A673 (cell line): ENCODE data around the gene TDRD3. TPM values are rescaled to one million over a fixed set of nuclear protein-coding genes. Genes with fewer than 3 reads are reported as not detected.
A peak's percentile ranks its signal among the peaks of the same experiment; 100 is the strongest.

Source experiments
- BruUV-seq: library from RNA; stranded (reverse); fragments of 400-500 nt; replicated peaks from 2 replicates; lab custom pipeline; 2021; lab: Mats Ljungman, UMichigan
- CTCF ChIA-PET: fragments of 300-600 bp; sonication (Branson Sonifier 250); formaldehyde crosslinking; loops from one replicate; lab custom pipeline; 2022; ENCODE audit warnings: antibody characterized with exemption; lab: Charles Lee
- POLR2A ChIA-PET: fragments of 300-600 bp; sonication (Branson Sonifier 250); formaldehyde crosslinking; loops from one replicate; lab custom pipeline; 2022; ENCODE audit warnings: antibody characterized with exemption; ENCODE audit not compliant: low non-redundant PET; lab: Charles Lee
- DNase-seq: peaks from one replicate; pipeline ENCODE4 v3.0.0-alpha.2; 2015; ENCODE audit warnings: low spot score
- H3K27ac ChIP-seq: fragments of 200-600 bp; sonication (generic); 2 replicates; pipeline ENCODE4 v1.5.1; 2016; ENCODE audit warnings: mixed run types, low read depth, mild to moderate bottlenecking, mixed read lengths, antibody characterized with exemption, low read length; ENCODE audit not compliant: poor library complexity, severe bottlenecking
- H3K27me3 ChIP-seq: fragments of 200-600 bp; sonication (generic); replicated peaks from 2 replicates; pipeline ENCODE4 v1.6.1; 2017; ENCODE audit warnings: mixed run types, low read depth, mild to moderate bottlenecking, mixed read lengths, antibody characterized with exemption, low read length; ENCODE audit not compliant: insufficient read depth, poor library complexity
- H3K36me3 ChIP-seq: fragments of 200-600 bp; sonication (generic); 2 replicates; pipeline ENCODE4 v1.6.1; 2016; ENCODE audit warnings: mixed run types, mild to moderate bottlenecking, mixed read lengths, antibody characterized with exemption, low read length; ENCODE audit not compliant: insufficient read depth, poor library complexity, severe bottlenecking
- H3K4me1 ChIP-seq: fragments of 200-600 bp; sonication (generic); 2 replicates; pipeline ENCODE4 v1.6.1; 2017; ENCODE audit warnings: mixed run types, mild to moderate bottlenecking, mixed read lengths, antibody characterized with exemption, low read length; ENCODE audit not compliant: insufficient read depth, poor library complexity, severe bottlenecking
- H3K4me3 ChIP-seq: fragments of 200-600 bp; sonication (generic); 2 replicates; pipeline ENCODE4 v1.5.1; 2016; ENCODE audit warnings: low read depth, mixed run types, mild to moderate bottlenecking, mixed read lengths, low read length; ENCODE audit not compliant: poor library complexity, severe bottlenecking
- H3K9me3 ChIP-seq: fragments of 200-600 bp; sonication (generic); 2 replicates; pipeline ENCODE4 v1.6.1; 2016; ENCODE audit warnings: mixed run types, low read depth, mild to moderate bottlenecking, mixed read lengths, antibody characterized with exemption, low read length; ENCODE audit not compliant: poor library complexity, severe bottlenecking
- CTCF ChIP-seq: fragments of 300-800, 200-600 bp; sonication (generic); conservative IDR thresholded peaks from 2 replicates; pipeline ENCODE4 v1.5.1; 2017; ENCODE audit warnings: low read depth, mild to moderate bottlenecking, antibody characterized with exemption, low read length, moderate library complexity, mixed read lengths
- EZH2 ChIP-seq: fragments of 200-600 bp; sonication (generic); IDR thresholded peaks from 2 replicates; pipeline ENCODE4 v1.6.1; 2017; ENCODE audit warnings: borderline replicate concordance, low read depth, mild to moderate bottlenecking, mixed read lengths, antibody characterized with exemption, low read length; ENCODE audit not compliant: poor library complexity, severe bottlenecking
- intact Hi-C: fragments of 100-400 bp; cut with micrococcal nuclease; formaldehyde crosslinking; loops from one replicate; pipeline ENCODE4 v1.10.0; 2022; ENCODE audit not compliant: unreplicated experiment
- total RNA-seq: library from RNA; stranded (reverse); gene quantifications from 2 replicates; pipeline ENCODE4 v1.2.3, GENCODE V29; 2021

TDRD3 gene
- total RNA-seq, 1 experiment from 2014 or later: 30.7 TPM

- POLR2A ChIA-PET: no interaction called here
- intact Hi-C loops: no loop called here
- H3K27ac ChIP-seq: no peak overlapping the region
- H3K36me3 ChIP-seq: no peaks in the 10 kb centered on the region
- peaks cover 20% of the 10 kb centered on the region for H3K4me1 ChIP-seq
- peak; percentile 64 for DNase-seq
- H3K4me3 ChIP-seq: no peak overlapping the region
- no peaks in the 10 kb centered on the region for H3K9me3 ChIP-seq
- BruUV-seq: no TSS peak
- TF ChIP-seq EZH2 (no peak), CTCF (peak; percentile 89)
- no peaks in the 10 kb centered on the region for H3K27me3 ChIP-seq
- CTCF ChIA-PET: interaction anchor here (1.4 kb wide), 1 partner anchor 169 kb away, joined by 5 read pairs; no protein-coding TSS in a partner anchor
These were observed 52.0 kb downstream of the TDRD3 start for GRCh38 chr13:60448907-60449510.

- BruUV-seq: no TSS peak
- peak; percentile 71 for DNase-seq
These were observed 56.5 kb downstream of the TDRD3 start for GRCh38 chr13:60453490-60453889.

GRCh38 chr13:60454425-60454824 is 57.4 kb downstream of the TDRD3 start:
- H3K27me3 ChIP-seq: no peaks in the 10 kb centered on the region
- no peaks in the 10 kb centered on the region for H3K36me3 ChIP-seq
- no peak overlapping the region for H3K27ac ChIP-seq
- TF ChIP-seq EZH2 (no peak), CTCF (no peak)
- peaks cover 13% of the 10 kb centered on the region for H3K4me1 ChIP-seq
- ChIA-PET POLR2A (interaction anchor here (0.7 kb wide), 1 partner anchor 958 kb away, joined by 4 read pairs; no protein-coding TSS in a partner anchor), CTCF (interaction anchor here (1.6 kb wide), 1 partner anchor 164 kb away, joined by 4 read pairs; no protein-coding TSS in a partner anchor)
- no peaks in the 10 kb centered on the region for H3K9me3 ChIP-seq
- no peak overlapping the region for H3K4me3 ChIP-seq
- BruUV-seq: no TSS peak
- no peak for DNase-seq
- intact Hi-C loops: loop anchor here (10.0 kb wide), 1 partner anchor 1490 kb away; no protein-coding TSS in a partner anchor

More at GRCh38 chr13:60453490-60453889, 56.5 kb downstream of the TDRD3 start:
- H3K36me3 ChIP-seq: no peaks in the 10 kb centered on the region
- intact Hi-C loops: loop anchor here (10.0 kb wide), 1 partner anchor 1491 kb away; no protein-coding TSS in a partner anchor
- no peak overlapping the region for H3K27ac ChIP-seq
- TF ChIP-seq CTCF (no peak), EZH2 (no peak)
- ChIA-PET CTCF (interaction anchor here (1.6 kb wide), 1 partner anchor 165 kb away, joined by 4 read pairs; no protein-coding TSS in a partner anchor), POLR2A (interaction anchor here (0.6 kb wide), 1 partner anchor 295 kb away, joined by 3 read pairs; no protein-coding TSS in a partner anchor)
- H3K27me3 ChIP-seq: no peaks in the 10 kb centered on the region
- H3K9me3 ChIP-seq: no peaks in the 10 kb centered on the region
- no peak overlapping the region for H3K4me3 ChIP-seq
- peaks cover 17% of the 10 kb centered on the region for H3K4me1 ChIP-seq
